DOHH2 (cell line): ENCODE data around the gene GCNT2.

Source experiments
- H3F3A ChIP-seq: fragments of 200-600 bp; sonication (generic), shearing (Covaris generic); 2 replicates; pipeline ENCODE4 v1.6.0; 2016; ENCODE audit warnings: antibody characterized with exemption, mild to moderate bottlenecking; ENCODE audit not compliant: control insufficient read depth, insufficient read depth
- H3K27ac ChIP-seq: fragments of 200-600 bp; sonication (generic); 2 replicates; pipeline ENCODE4 v1.5.1; 2014; ENCODE audit warnings: low read depth, mild to moderate bottlenecking, low read length, moderate library complexity
- H3K27me3 ChIP-seq: fragments of 200-600 bp; sonication (generic); 2 replicates; pipeline ENCODE4 v1.6.1; 2014; ENCODE audit warnings: mild to moderate bottlenecking, low read length, mixed read lengths; ENCODE audit not compliant: control insufficient read depth
- H3K36me3 ChIP-seq: fragments of 200-600 bp; sonication (generic); 2 replicates; pipeline ENCODE4 v1.6.1; 2014; ENCODE audit warnings: mild to moderate bottlenecking, low read length, moderate library complexity, mixed read lengths; ENCODE audit not compliant: control insufficient read depth
- H3K4me1 ChIP-seq: fragments of 200-600 bp; sonication (generic); 2 replicates; pipeline ENCODE4 v1.6.1; 2014; ENCODE audit warnings: mild to moderate bottlenecking, low read length, mixed read lengths; ENCODE audit not compliant: control insufficient read depth
- H3K4me2 ChIP-seq: fragments of 200-600 bp; sonication (generic); 2 replicates; pipeline ENCODE4 v1.6.0; 2014; ENCODE audit warnings: mild to moderate bottlenecking, low read length, moderate library complexity
- H3K4me3 ChIP-seq: fragments of 200-600 bp; sonication (generic); 2 replicates; pipeline ENCODE4 v1.5.1; 2014; ENCODE audit warnings: mild to moderate bottlenecking, low read length, mixed read lengths
- H3K79me2 ChIP-seq: fragments of 200-600 bp; sonication (generic); 2 replicates; pipeline ENCODE4 v1.6.1; 2014; ENCODE audit warnings: mild to moderate bottlenecking, low read length, mixed read lengths; ENCODE audit not compliant: control insufficient read depth
- H3K9me2 ChIP-seq: fragments of 200-600 bp; sonication (generic); replicated peaks from 2 replicates; pipeline ENCODE4 v1.6.1; 2014; ENCODE audit warnings: mild to moderate bottlenecking, low read length, mixed read lengths; ENCODE audit not compliant: control insufficient read depth
- H3K9me3 ChIP-seq: fragments of 200-600 bp; sonication (generic); 2 replicates; pipeline ENCODE4 v1.6.1; 2014; ENCODE audit warnings: antibody characterized with exemption, low read length, mixed read lengths; ENCODE audit not compliant: control insufficient read depth, insufficient read depth
- H4K20me1 ChIP-seq: fragments of 200-600 bp; sonication (generic); 2 replicates; pipeline ENCODE4 v1.6.0; 2014; ENCODE audit warnings: low read depth, mild to moderate bottlenecking, antibody characterized with exemption, low read length, moderate library complexity; ENCODE audit not compliant: control insufficient read depth, insufficient read depth
- EZH2phosphoT487 ChIP-seq: fragments of 200-600 bp; sonication (generic); IDR thresholded peaks from 2 replicates; pipeline ENCODE4 v1.6.1; 2017; ENCODE audit warnings: borderline replicate concordance, mild to moderate bottlenecking, antibody characterized with exemption, low read length, moderate library complexity, mixed read lengths
- TF ChIP-seq, protein P1 (sequence below): fragments of 200-600 bp; sonication (generic); IDR thresholded peaks from one replicate; pipeline ENCODE4 v1.5.1; 2014; ENCODE audit warnings: antibody characterized with exemption, mild to moderate bottlenecking, low read depth, low read length; ENCODE audit not compliant: poor library complexity, severe bottlenecking

The GCNT2 gene

DNA sequence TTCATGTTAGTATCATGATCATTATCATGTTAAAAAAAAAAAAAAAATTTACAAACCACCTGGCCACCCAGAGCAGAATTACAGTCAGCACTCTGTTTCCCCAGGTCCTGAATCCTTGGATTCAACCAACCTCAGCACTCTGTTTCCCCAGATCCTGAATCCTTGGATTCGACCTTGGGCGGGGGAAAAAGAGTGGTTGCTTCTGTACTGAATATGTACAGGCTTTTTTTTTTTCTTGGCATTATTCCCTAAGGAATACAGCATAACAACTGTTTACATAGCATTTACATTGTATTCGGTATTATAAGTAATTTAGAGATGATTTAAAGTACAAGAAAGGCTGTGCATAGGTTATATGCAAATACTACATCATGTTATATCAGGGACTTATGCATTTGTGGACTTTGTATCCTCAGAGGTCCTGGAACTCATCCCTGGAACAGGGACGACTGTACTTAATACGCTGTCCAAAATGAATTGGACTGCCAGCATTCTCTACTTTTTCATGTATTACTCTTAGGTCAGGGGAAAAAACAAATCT lies 31.2 kb downstream of the GCNT2 start:
- Histone ChIP-seq H3K27me3 (no peaks in the 10 kb centered on the region), H3K36me3 (peaks cover 18% of the 10 kb centered on the region), H3F3A (no peaks in the 10 kb centered on the region), H3K4me2 (no peak overlapping the region), H3K27ac (no peak overlapping the region), H3K79me2 (peaks cover 69% of the 10 kb centered on the region), H3K9me3 (no peaks in the 10 kb centered on the region), H3K4me1 (no peaks in the 10 kb centered on the region), H3K9me2 (no peaks in the 10 kb centered on the region), H3K4me3 (no peak overlapping the region), H4K20me1 (no peaks in the 10 kb centered on the region)
- TF ChIP-seq, protein P1, sequence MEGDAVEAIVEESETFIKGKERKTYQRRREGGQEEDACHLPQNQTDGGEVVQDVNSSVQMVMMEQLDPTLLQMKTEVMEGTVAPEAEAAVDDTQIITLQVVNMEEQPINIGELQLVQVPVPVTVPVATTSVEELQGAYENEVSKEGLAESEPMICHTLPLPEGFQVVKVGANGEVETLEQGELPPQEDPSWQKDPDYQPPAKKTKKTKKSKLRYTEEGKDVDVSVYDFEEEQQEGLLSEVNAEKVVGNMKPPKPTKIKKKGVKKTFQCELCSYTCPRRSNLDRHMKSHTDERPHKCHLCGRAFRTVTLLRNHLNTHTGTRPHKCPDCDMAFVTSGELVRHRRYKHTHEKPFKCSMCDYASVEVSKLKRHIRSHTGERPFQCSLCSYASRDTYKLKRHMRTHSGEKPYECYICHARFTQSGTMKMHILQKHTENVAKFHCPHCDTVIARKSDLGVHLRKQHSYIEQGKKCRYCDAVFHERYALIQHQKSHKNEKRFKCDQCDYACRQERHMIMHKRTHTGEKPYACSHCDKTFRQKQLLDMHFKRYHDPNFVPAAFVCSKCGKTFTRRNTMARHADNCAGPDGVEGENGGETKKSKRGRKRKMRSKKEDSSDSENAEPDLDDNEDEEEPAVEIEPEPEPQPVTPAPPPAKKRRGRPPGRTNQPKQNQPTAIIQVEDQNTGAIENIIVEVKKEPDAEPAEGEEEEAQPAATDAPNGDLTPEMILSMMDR: no peak
- no peak for TF ChIP-seq EZH2phosphoT487

DNA sequence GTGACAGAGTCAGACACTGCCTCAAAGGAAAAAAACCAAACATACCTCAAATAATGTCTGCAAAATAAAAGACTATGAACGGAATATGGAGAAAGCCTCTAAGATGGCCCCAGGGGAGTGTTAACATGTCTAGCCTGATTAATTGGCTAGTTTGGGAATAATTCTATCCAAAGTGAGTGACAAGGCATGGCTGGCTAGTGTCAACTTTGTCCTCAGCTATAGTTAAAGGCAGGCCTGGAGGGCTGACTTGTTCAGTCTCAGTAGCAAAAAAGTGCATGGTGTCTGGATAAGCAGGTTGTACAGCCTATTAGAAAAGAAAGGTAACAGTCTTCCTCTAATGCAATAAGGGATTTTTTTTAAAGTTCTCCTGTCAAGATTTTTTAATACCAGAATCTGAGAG lies 32.7 kb downstream of the GCNT2 start:
- H3K4me2 ChIP-seq: no peak overlapping the region

DNA sequence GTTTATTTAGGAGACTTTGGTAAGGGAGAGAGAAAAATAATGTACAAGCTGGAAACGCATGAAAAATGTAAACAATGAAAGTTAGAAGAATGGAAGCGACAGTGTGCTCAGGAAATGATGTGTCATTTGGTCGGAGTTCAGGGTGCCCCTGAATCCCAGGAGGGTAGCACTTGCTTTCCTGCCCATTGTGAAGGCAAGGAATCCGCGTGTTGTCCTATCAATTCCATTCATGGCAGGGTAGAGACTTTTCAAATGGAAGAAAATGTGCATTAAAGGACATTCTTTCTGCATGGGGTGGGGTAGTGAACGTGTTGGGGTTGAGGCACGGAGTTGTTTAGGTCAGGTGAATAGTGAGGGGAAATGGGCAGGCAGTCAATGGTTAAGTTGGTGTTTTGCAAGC lies 33.7 kb downstream of the GCNT2 start:
- peaks cover 18% of the 10 kb centered on the region for H3K36me3 ChIP-seq
- H3K4me2 ChIP-seq: no peak overlapping the region
- H3K79me2 ChIP-seq: peaks cover 58% of the 10 kb centered on the region
- H3F3A ChIP-seq: no peaks in the 10 kb centered on the region
- no peak overlapping the region for H3K27ac ChIP-seq
- no peaks in the 10 kb centered on the region for H3K9me2 ChIP-seq
- no peak for TF ChIP-seq EZH2phosphoT487
- H3K9me3 ChIP-seq: no peaks in the 10 kb centered on the region
- no peaks in the 10 kb centered on the region; the same call in 1 of the 2 replicates for H3K4me1 ChIP-seq
- no peak overlapping the region for H3K4me3 ChIP-seq
- no peaks in the 10 kb centered on the region for H3K27me3 ChIP-seq
- H4K20me1 ChIP-seq: no peaks in the 10 kb centered on the region

More for the DNA sequence above, 32.7 kb downstream of the GCNT2 start:
- Histone ChIP-seq H3K27me3 (no peaks in the 10 kb centered on the region), H3K27ac (no peak overlapping the region), H4K20me1 (no peaks in the 10 kb centered on the region), H3K9me3 (no peaks in the 10 kb centered on the region), H3K4me1 (no peaks in the 10 kb centered on the region), H3F3A (no peaks in the 10 kb centered on the region), H3K79me2 (peaks cover 62% of the 10 kb centered on the region), H3K9me2 (no peaks in the 10 kb centered on the region), H3K4me3 (no peak overlapping the region), H3K36me3 (peaks cover 18% of the 10 kb centered on the region)
- TF ChIP-seq EZH2phosphoT487: no peak
- TF ChIP-seq, protein P1: no peak

DNA sequence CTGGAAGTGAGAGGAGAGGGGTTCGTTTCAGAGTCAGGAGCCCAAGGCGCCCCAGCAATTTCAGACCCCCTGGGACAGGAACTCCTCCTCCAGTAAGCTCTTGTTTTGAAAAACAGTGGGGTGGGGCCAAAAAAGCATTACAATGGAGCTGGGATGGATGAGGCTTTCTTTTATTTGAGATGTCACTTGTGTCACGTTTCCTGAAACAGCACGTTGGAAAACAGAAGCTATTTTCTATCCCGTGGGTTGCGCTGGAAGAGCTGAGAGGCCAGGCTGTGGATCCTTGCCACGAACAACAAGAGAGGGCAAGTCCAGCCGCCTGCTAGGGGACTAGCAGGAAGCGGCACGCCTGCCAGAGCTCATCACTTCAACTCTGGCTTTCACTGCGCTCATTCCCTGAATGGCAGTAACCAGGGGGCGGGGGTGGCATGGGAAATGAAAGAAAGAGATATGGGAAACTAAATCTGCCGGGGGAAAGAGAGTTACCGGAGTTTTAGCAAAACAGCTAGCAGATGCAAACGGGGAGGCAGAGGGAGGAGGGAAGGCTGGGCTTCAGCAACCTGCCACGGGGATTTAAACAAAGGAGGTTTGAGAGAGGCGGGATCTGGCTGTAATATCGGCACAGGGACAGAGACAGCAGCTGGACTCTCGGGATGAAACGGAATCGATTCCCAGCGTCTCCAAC lies 34.6 kb downstream of the GCNT2 start:
- H4K20me1 ChIP-seq: no peaks in the 10 kb centered on the region
- peaks cover 16% of the 10 kb centered on the region for H3K36me3 ChIP-seq
- H3K9me2 ChIP-seq: no peaks in the 10 kb centered on the region
- no peaks in the 10 kb centered on the region for H3K27me3 ChIP-seq
- H3F3A ChIP-seq: no peaks in the 10 kb centered on the region
- H3K4me1 ChIP-seq: no peaks in the 10 kb centered on the region; the same call in 1 of the 2 replicates
- no peaks in the 10 kb centered on the region for H3K9me3 ChIP-seq
- no peak for TF ChIP-seq EZH2phosphoT487
- TF ChIP-seq, protein P1: no peak
- no peak overlapping the region for H3K4me3 ChIP-seq
- no peak overlapping the region for H3K27ac ChIP-seq
- no peak overlapping the region for H3K4me2 ChIP-seq
- peaks cover 53% of the 10 kb centered on the region for H3K79me2 ChIP-seq
